A549 (cell line): Measurements from ENCODE around the gene TBX1.

Experiments
- CTCF ChIP-seq: fragments of >200 bp; sonication (Bioruptor Twin); formaldehyde crosslinking; IDR thresholded peaks from 3 replicates; pipeline ENCODE4 v1.5.1; 2016
- GATA3 ChIP-seq: IDR thresholded peaks from 2 replicates; pipeline ENCODE4 v1.6.1; 2012; ENCODE audit warnings: borderline replicate concordance
- KDM1A ChIP-seq: fragments of 200-600 bp; sonication (generic); IDR thresholded peaks from 2 replicates; pipeline ENCODE4 v1.6.1; 2016; ENCODE audit warnings: low read depth, mild to moderate bottlenecking
- NFE2L2 ChIP-seq: fragments of 150-350 bp; conservative IDR thresholded peaks from 2 replicates; pipeline ENCODE4 v1.6.1; 2014; ENCODE audit warnings: low read length
- PHF8 ChIP-seq: fragments of 200-600 bp; sonication (generic); IDR thresholded peaks from 2 replicates; pipeline ENCODE4 v1.6.1; 2016; ENCODE audit warnings: low read depth, mild to moderate bottlenecking, antibody characterized with exemption, moderate library complexity, borderline replicate concordance
- ZNF302 ChIP-seq: fragments of 250-450 bp; sonication (Bioruptor Pico); IDR thresholded peaks from 2 replicates; pipeline ENCODE4 v1.9.0; 2021; ENCODE audit warnings: inconsistent platforms, mild to moderate bottlenecking, moderate library complexity

- TF ChIP-seq KDM1A, result no peak
- TF ChIP-seq PHF8, result no peak
- TF ChIP-seq NFE2L2, result no peak
- TF ChIP-seq CTCF, result no peak
- no peak for TF ChIP-seq GATA3
- no peak for TF ChIP-seq ZNF302
Measured at GRCh38 chr22:19815823-19816290, 55.3 kb downstream of the TBX1 start.
